SK-N-SH treated with all-trans-retinoic acid at 6 μM for 48 hours (cell line): Measurements from ENCODE around the gene EML5.

Experiments
- ARNTL ChIP-seq: fragments of 450-650 bp; formaldehyde crosslinking; IDR thresholded peaks from 2 replicates; pipeline ENCODE4 v1.5.0; 2020; ENCODE audit warnings: low read depth, mild to moderate bottlenecking, moderate library complexity, borderline replicate concordance
- CSDC2 ChIP-seq: fragments of 250-450 bp; sonication (Bioruptor Pico); IDR thresholded peaks from 2 replicates; pipeline ENCODE4 v1.5.0; 2020; ENCODE audit warnings: mild to moderate bottlenecking, moderate library complexity
- POU6F1 ChIP-seq: fragments of 250-450 bp; sonication (Bioruptor Pico); IDR thresholded peaks from 2 replicates; pipeline ENCODE4 v1.8.0; 2021; ENCODE audit warnings: low read depth, mild to moderate bottlenecking, moderate library complexity, borderline replicate concordance
- ZNF565 ChIP-seq: fragments of 450-650 bp; formaldehyde crosslinking; conservative IDR thresholded peaks from 2 replicates; pipeline ENCODE4 v1.5.0; 2020; ENCODE audit warnings: low read depth, mild to moderate bottlenecking, moderate library complexity
- ZNF8 ChIP-seq: fragments of 450-650 bp; formaldehyde crosslinking; IDR thresholded peaks from 2 replicates; pipeline ENCODE4 v1.5.0; 2020; ENCODE audit warnings: mild to moderate bottlenecking, moderate library complexity

DNA sequence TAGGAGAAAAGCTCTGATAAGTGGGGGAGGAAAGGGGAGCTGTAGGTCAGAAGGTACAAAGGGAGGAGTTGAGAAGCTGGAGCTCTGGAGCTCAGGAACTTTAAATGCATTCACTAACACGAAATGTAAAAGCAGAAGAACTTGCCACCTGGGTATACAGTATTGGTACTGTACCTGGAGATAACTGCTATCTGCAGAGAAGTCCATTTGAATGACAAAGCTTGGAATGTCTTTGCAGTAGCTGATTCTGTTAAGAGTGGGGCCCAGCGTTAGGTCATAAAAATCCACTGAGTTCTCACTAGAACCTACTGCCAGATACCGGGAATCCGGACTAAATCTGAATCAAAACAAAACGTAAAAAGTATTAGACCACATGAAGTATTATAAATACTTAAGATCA is 174.3 kb downstream of the EML5 start:
- no peak for TF ChIP-seq ARNTL (CRISPR knock-in tag)
- no peak for TF ChIP-seq ZNF565
- no peak for TF ChIP-seq POU6F1 (CRISPR knock-in tag)
- no peak for TF ChIP-seq ZNF8 (CRISPR knock-in tag)
- TF ChIP-seq CSDC2 (CRISPR knock-in tag): no peak
